ENCODE data around the gene REXO5. TPM values are rescaled to one million over a fixed set of nuclear protein-coding genes. Genes with fewer than 3 reads are reported as not detected.
"Not testable (repeated sequence)": the region's sequence is repeated elsewhere in the genome, so short reads cannot be mapped to it uniquely, and the experiment has no call there.

The REXO5 gene
- total RNA-seq, 1 donor from 2014 or later = 9.4 TPM

- no peak for DNase-seq
Observed at GRCh38 chr16:20803192-20803560, 3.2 kb upstream of the REXO5 start.

DNA sequence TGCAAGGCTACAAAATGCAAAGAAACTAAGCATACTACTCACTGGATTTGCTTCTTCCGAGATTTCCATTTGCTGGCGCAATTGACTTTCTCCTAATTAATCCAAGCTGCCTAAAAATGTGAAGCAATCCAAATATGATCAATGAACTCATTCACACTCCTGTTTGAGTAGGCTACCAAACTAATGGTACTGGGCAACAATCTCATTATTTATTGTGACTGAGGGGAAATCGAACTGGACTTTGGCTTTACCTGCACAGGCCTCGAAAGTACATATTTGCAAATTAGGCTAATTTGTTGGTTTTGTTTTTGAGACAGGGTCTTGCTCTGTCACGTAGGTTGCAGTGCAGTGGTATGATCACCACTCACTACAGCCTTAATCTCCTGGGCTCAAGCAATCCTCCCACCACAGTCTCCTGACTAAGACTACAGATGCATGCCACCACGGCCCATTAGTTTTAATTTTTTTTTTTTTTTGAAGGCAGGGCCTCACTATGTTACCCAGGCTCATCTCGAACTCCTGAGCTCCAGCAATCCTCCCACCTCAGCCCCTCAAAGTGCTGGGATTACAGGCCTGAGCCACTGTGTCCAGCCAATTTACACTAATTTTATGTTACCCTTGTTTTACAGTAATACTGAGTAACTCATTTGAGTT, 2.6 kb upstream of the REXO5 start:
- no peak for DNase-seq

- not testable (repeated sequence) for DNase-seq
Observed at GRCh38 chr16:20805684-20806167, 601 bp upstream of the REXO5 start.

DNA sequence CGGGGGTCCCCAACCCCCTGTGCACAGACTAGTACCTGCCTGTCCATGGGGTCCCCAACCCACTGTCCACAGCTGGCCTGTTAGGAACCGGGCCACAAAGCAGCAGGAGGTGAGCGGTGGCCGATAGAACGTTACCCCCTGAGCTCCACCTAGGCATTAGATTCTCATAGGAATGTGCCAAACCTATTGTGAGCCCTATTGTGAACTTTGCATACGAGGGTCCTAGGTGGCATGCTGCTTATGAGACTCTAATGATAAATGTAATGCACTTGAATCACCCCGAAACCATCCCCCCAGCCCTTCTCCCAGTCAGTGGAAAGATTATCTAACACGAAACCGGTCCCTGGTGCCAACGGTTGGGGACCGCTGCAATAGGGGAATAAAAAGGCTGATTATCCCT, 1.5 kb downstream of the REXO5 start:
- no peak for DNase-seq

DNA sequence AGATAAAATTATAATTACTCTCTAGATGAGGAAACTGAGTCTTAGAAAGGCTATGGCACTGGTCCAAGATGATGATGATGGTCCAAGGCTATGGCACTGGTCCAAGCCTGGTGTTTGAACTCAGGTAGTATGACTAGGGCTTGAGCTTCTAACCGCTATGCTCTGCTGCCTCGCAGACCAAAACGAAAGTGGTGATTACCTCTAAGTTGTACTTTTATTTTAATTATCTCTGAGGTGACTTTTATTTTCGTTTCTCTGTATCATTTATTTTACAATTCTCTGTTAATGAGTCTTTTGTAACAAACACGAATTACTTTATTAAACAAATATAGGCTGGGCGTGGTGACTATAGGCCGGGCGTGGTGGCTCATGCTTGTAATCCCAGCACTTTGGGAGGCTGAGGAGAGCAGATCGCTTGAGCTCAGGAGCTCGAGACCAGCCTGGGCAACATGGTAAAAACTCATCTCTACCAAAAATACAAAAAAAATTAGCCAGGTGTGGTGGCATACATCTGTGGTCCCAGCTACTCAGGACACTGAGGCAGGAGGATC, 5.6 kb downstream of the REXO5 start:
- no peak for DNase-seq

DNA sequence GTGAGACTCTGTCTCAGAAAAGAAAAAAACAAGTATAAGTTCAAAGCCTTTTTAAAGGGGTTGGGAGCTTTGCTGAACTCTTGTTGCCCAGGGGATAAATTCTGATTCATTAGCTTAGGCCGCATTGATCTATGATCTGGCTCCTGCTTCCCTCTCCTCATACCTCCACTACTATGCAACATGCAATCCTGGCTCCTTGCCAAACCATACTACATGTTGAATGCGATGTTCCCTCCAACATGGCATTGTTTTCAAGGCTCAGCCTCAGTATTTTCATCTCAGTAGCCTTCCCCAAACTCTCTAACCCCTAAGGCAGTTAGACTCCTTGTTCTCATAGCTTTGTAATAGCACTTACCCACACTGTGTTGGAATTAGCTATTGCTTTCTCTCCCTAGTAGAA, 6.2 kb downstream of the REXO5 start:
- no peak for DNase-seq

DNA sequence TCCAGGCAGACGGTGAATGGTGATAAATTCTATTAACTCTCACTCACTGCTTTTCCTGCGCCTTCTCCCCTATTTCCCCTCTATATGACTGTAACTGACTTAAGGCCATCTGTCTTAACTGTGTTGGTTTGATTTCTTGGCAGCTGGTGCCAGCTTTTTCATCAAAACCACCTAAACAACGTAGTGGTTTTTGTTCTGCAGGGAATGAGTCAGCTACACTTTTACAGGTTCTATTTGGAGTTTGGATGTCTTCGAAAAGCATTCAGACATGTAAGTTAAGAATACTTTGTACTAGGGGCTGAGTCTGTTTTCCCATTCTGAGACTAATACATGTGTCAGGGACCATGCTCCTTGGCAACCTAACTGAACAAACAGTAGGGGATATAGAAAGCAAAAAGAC, 8.5 kb downstream of the REXO5 start:
- DNase-seq = peak; percentile 3

DNA sequence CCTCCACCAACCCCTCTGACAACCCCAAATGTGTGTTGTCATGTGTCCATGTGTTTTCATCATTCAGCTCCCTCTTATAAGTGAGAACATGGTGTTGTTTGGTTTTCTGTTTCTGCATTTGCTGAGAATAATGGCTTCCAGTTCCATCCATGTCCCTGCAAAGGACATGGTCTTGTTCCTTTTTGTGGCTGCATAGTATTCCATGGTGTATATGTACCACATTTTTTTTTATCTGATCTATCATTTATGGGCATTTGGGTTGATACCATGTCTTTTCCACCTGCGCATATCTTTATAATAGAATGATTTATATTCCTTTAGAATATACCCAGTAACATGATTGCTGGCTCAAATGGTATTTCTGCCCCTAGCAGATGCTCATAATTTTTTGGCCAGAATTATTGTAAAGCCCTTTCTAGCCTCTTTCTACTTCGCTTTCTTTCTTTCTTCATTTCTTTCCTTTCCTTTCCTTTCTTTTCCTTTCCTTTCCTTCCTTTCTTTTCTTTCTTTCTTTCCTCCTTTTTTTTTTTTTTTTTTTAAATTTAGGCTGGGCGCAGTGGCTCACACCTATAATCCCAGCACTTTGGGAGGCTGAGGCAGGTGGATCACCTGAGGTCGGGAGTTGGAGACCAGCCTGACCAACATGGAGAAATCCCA, 12.7 kb downstream of the REXO5 start:
- no peak for DNase-seq

DNA sequence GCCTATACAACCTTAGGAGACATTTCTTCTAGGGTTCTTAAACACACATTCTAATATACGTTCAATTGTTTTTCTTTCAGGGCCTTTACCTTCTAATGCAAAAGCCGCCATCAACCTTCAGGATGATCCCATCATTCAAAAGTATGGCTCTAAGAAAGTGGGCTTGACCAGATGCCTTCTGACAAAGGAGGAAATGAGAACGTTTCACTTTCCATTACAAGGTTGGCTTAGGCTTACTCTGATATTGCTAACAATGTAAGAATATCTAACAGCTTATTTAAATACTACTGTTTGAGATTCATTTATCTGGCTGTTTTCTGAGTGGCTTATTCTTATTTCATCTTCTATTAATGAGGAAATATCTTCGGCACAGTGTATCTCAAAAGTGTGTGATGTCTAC, 15.4 kb downstream of the REXO5 start:
- DNase-seq = no peak

- DNase-seq = no peak
Observed at GRCh38 chr16:20822521-20823325, 16.4 kb downstream of the REXO5 start.

- DNase-seq = no peak
Observed at GRCh38 chr16:20826039-20826566, 19.8 kb downstream of the REXO5 start.

DNA sequence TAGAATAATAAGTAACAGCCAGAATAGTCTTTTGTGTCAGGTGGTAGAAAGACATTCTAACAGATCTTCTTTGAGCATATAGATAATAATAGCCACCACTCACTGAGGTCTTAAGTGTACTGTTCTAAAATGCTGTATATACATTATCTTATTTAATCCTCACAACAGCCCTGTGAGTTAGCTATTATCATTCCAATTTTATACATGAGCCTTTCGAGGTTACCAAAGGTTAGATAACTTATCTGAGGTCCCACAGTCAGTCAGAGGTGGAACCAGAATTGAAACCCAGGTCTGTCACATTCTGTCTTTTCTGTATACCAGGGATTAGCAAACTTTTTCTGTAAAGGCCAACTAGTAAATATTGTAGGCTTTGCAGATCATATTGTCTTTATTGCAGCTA, 23.2 kb downstream of the REXO5 start:
- DNase-seq = no peak

GRCh38 chr16:20830372-20830771, 24.0 kb downstream of the REXO5 start:
- DNase-seq = no peak

DNA sequence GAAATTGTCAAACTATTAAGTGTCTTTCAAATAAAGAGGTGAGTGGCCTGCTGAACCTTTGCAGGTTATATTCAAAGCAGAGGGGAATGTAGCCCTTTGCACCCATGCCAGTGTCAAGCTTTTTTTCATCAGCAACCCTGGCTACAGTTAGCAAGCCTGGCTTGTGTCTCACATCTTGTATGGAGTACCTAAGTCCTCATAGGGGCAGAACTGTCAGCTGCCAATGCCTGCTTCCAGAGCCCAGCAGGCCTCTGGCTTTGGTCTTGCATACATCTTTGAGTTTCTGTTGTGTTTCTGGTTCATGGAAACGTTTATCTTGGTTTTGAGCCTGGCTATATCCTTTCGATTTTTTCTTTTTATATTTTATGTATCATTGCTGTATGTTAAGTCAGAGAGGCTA, 26.8 kb downstream of the REXO5 start:
- DNase-seq = no peak

DNA sequence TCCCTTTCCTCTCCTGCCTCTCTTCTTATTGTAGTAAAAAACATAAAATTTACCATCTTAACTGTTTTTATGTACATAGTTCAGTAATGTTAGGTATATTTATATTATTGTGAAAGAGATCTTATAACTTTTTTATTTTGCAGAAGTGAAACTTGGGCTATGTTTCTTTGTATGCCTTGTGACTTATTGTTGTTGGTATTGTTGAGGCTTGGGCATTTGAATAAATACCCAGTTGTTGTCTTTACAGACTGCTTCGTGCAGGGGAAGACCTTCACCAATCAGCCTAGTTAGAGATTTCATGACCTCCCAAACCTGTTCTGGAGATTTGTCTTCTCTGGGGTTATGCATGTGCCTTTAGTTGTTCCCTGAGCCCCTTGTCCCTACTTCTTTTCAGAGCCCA, 31.9 kb downstream of the REXO5 start:
- DNase-seq = no peak

- no peak for DNase-seq
Observed at GRCh38 chr16:20839504-20839903, 33.2 kb downstream of the REXO5 start.

DNA sequence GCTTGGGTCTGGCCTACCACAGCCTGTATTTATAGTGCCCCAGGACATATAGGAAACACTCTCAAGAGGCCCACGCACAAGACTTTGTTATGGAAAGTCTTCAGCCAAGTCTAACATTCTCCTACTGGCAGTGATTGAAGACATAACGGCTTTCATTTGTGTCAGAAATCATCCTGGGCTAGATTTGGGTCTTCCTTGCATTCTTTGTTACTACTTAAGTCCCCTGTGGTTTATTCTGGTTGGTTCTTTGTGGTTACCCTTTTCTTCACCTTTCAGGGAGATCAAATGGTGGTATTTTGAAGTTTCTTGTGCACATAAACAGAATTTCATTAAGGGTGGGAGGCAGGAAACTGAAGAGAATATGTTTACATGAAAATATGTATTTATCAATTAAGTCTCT, 37.7 kb downstream of the REXO5 start:
- no peak for DNase-seq

- DNase-seq = no peak
Observed at GRCh38 chr16:20844588-20844987, 38.3 kb downstream of the REXO5 start.

- DNase-seq = no peak
Observed at GRCh38 chr16:20846030-20846429, 39.7 kb downstream of the REXO5 start.

- DNase-seq = no peak
Observed at GRCh38 chr16:20846551-20846950, 40.2 kb downstream of the REXO5 start.

DNA sequence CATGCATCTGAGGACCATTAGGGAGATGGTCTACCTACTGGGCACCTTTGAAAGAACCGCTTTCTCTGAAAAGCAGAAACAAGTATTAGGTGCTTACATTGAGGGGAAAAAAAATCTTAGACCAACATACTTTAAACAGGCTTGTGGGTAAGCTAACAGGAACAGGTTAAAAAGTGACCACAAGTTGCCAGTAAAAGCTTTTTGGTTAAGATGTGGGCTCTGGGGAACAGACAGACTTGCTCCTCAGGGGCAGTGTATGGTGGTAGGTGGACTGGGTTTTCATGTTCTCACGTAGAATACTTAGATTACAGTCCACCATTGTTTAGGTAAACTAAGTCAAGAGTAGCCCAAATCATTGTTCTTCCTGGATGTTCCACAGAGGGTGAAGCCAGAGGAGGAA, 41.2 kb downstream of the REXO5 start:
- no peak for DNase-seq

GRCh38 chr16:20849589-20850390, 43.5 kb downstream of the REXO5 start:
- DNase-seq = peak; percentile 19
